T-helper 2 cell (primary cell): ENCODE measurements around the gene CRYGS.
"Not testable (repeated sequence)": the region's sequence is repeated elsewhere in the genome, so short reads cannot be mapped to it uniquely, and the experiment has no call there.

Experiments used
- DNase-seq, 5 experiments: peaks; one replicate each; pipeline versions ENCODE4 v3.0.0 to v3.0.0-alpha.2; 2012 to 2022

The CRYGS gene

DNA sequence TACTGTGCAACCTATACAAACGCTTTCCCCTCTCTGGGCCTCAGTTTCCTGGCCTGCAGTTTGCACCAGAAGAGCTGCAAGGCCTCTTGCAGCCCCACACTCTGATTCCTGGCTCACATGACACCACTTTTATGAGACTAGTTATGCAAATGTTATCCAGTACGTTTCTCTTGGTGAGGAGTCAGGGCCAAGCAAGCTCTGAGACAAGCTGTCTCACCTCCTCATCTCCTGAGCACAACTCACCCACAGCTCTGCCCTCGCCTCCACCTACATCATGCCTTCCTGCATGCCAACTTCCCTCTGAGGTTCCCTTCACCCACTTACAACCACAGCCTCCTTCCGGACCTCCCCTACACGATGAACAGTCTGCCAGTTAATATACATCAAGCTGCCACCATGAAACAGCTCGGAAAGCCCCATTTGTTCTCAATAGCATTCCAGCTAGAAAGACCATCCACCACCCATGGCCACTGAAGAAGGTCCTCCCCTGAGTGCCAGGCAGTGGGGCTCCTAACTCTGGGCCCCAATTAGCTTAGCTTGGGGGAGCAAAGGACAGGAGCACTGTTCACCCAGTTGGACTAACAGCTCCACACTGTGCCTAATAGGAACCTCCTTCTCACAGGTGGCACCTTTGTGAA, 25.0 kb downstream of the CRYGS start:
- DNase-seq, result peak in 4 of 5 experiments; percentile 32 to 96 (median 69)

DNA sequence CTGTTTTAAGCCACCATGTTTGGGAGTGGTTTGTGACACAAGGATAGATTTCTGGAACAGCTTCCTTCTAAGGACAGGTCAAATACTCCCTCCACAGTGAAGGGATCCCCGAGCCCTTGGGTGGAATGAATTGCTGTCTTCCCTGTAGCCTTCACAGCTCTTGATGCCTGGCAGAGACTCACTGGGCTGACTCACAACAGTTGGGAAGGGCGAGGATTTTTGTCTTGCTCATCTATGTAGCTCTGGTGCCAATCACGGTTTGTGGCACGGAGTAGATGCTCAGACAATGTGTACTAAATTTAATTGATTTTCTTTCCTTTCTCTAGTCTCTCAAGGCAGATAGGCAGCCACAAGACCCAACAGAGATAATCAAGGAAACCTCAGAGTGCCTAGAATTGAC, 27.0 kb downstream of the CRYGS start:
- no peak for DNase-seq

DNA sequence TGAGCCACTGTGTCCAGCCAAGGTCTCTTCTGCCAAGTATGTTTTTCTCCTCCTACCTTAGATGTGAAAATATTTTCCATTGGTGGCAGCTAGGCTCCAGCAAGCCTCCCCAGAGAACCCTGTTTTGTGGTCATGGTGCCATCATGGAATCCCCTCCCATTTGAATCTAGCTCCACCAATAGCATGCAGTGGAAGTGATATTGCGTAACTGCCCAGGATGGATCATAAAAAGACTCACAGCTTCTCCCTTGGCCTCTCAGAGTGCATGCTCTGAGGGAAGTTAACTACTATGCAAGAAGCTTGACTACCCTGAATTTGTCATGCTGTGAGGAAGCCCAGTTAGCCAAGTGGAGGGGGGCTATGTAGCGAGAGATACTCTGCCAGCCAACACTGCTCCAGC, 27.5 kb downstream of the CRYGS start:
- no peak for DNase-seq

DNA sequence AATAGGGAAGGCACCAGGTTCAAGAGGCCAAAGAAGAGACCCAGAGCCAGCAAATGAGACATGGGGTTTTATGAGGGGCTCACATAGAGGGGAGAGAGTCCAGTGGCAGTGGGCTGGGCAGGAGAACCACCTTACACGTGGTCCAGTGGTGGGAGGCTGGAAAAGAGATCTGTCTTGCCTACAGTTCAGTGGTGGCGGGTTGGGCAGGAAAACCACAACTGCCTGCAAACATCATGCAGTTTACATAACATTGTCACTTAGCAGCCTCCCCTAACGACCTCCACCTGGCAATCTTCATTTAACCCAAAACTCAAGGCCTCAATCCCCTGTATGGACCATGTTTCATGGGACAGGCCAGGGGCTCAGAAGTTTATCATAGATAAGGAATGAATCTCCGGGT, 29.1 kb downstream of the CRYGS start:
- peak in 2 of 5 experiments; percentile 48 to 74 for DNase-seq

DNA sequence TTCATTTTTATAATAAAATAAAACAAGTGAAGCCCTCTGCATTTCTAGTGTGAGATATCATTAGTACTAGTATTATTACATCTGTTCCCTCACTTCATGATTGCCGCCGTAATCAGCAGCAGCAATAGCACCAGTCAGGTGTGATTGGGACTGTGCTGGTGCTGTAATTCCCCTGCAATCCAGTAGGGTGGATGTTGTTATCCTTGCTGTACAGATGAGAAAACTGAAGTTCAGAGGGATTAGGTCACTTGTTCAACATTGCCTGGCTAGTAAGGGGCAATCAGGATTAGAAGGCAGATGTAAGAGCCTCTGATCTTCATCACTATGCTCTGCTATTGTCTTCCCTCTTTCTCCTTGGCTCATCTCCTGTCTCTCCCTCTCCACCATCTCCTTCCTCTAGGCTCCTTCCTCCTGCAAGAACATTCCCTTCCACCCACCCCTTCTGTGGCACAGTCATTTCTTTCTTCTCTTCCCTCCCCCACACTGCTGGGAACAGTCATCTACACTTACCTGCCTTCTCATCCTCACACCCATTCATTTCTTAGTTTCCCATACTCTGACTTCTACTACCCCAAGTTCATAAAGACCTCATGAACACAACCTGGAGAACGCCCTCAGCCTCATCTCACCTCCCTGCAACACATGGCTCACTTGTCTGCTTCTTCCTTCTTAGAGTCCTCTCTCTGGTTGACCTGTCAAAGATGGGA, 29.7 kb downstream of the CRYGS start:
- peak in 1 of 5 experiments; percentile 27 for DNase-seq

DNA sequence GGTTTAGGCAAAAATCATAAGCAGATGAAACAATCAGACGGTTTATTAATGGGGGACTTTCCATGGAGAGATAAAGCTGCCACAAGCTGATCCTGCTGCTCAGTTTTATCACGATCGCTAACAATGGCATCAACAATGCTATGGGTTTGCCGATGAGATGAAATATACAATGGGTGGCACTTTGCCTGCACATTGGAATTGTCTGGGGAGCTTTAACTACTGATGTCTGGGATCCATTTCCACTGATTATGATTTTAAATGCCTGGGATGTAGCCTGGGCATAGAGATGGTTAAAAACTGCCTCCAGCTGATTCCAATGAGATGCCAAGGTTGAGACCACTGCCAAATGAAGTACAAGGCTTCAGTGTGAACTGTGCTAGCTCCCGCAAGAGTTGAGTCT, 30.8 kb downstream of the CRYGS start:
- DNase-seq, result no peak

DNA sequence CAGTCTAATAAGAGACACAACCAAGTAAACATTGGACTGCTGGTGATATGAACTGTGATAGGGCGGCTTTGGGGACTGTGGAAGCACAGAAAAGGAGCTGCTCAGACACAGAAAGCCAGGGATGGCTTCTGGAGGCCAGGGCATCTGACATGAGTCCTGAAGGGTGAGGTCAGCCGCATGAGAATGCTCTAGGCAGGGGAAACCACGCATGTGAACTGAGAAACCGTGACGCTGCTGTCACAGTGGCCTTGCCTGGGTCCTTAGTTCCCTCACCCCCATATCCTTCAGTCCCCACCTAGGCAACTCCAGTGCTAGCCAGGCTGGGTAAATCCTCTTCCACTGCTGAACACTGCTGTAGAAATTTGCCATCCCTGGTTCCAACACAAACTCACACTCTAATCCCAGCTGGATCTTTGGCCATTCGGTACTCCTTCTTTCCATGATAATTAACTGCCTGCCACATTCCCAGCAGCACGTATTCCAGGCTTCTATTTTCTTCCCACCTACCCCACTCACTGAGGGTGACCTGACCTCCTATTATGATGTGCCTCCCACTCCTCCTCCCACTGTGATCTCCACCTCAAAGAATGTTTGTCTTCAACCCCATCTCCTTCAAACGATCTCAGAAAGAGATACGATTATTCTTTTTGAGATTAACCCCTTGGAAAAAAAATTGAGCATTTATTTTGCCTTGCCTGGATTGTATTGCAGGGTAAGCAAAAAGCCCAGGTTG, 31.4 kb downstream of the CRYGS start:
- DNase-seq, result no peak

DNA sequence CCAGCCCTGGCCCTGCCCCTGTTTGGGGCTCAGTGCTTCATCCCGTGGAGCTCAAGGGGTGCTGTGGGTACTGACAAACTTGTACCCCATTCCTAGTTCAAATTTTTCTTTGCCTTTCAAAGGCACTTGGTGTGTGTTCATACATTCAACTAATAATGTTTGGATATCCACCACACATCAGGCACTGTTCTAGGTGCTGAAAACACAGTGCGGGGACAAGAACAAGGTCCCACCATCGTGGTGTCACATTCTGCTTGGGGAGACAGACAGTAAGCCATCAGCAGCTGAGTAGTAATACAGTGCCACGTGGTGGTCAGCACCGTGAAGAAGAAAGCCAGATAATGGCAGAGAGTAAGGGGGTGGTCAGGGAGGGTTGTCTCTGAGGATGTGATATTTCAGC, 32.5 kb downstream of the CRYGS start:
- DNase-seq, result no peak

DNA sequence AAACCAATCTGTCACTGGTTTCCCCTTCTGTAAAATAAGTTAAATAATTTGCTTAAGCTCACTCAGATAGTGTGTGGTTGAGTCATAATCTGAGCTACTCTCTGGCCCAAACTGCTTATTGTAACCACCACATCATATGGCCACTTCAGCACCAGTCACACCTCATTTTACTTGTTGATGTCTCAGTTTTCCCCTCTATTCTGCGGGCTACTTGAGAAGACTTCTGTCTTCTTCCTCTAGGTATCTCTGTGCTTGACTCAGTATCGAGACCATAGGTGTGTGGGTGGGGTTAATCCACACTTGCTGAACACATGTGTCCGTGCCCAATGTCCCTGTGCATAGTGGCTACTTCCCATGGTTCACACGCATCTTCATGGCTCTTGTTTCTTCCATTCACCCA, 32.9 kb downstream of the CRYGS start:
- no peak for DNase-seq

DNA sequence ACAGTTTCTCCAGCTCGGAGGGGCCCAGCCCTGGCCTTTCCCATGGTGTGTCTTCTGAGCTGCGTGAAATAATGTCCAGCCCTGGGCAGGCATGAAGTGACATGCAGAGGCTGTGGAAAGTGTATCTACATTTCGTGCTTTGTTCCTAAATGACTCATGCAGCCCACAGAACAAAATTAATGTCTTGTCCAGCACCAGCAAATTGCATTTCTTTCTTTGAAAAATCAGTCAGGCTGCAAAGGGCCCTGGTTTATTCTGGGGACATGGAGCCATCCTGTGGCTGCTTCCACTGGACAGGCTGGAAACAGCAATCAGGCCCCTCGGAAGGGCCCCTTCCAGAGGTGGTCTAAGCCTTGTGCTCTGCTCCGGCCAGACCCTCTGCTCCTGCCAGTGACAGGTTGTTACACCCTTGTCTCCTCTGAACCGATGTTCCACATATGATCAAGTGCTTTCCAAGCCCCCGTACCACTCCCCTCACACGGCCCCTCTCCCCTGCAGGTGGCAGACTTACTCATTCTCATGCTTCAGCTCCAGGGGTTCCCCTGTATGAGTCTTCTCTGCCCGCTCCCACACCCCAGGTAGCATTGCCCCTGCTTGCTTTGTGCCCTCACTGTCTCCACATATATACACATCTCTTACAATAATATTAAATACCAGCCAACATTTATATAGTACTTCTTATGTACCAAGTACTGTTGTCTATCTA, 33.7 kb downstream of the CRYGS start:
- DNase-seq, result no peak

DNA sequence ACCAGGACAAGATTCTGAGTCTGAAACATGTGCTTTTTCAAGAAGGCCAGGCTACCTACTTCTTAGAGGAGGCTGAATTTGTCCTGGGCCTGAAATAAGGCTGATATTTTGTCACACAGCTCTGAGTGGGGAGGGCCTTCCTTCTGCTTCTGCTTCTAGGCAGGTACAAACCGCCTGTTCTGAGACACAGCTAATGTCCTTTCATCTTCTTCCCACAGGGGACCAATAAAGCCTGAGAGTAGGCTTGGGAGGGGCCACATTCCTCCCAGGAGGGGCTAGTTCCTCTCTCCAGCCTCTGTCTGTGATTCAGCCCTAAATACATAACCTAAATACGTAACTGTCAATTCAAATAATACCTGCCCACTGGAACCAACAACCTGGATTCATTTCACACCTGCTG, 34.8 kb downstream of the CRYGS start:
- no peak for DNase-seq

DNA sequence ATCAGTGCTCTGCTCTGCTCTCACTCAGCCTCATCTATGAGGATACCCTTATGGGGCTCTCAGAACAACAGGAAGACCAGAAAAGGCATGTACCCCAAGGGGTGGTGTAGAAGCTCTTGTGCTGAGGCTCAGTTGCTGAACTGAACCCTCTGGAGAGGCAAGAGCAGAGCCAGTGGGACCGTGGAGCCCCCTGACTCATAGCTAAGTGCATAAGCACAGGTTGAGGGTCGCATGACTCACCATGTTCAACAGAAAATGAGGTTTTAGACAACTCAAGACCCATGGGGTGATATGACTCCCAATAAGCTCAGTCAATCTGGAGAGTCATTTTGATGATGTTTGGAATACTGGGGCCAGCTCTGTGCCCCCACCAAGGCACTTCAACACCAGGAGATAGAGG, 37.3 kb downstream of the CRYGS start:
- no peak for DNase-seq

DNA sequence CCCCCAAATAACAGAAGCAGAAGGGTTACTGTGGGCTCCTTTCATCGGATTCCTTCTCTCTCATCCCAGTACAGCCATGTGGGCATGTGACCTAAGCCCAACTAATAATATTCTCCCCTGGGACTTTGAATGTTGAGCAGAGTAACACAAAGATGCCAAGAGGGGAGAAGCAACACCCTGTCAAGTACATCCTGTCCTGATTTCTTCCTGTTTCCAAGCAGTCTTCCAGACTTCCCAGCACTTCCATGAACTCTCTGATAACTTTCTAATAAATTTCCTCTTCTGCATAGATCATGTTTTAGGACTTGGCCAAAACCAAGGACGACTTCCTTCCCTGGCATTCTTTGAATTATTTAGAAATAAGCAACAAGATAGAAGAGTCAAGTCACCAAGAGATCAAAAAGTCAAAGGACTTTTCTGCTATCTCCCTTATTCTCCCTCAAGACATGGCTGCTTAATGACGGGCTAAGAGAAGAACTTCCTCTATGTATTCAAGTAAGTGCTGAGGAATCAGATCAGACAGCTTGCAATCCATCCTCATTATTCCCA, 37.9 kb downstream of the CRYGS start:
- DNase-seq, result no peak

DNA sequence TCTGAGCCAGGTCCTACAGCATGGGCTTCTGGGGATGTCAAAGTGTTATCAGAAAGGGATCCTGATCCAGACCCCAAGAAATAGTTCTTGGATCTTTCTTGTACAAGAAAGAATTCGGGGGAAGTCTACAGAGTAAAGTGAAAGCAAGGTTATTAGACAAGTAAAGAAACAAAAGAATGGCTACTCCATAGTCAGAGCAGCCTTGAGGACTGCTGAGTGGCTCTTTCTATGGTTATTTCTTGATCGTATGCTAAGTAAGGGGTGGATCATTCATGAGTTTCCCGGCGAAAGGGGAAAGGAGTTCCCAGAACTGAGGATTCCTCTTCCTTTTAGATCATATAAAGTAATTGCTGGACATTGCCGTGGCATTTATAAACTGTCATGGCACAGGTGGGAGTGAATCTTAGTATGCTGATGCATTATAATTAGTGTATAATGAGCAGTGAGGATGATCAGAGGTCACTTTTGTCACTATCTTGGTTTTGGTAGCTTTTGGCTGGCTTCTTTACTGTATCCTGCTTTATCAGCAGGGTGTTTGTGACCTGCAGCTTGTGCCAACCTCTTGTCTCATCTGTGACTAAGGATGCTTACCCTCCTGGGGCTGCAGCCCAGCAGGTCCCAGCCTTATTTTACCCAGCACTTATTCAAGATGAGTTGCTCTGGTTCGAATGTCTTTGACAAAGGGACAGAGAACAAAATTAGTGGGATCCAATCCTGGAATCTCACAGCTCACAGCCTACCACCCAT, 41.0 kb downstream of the CRYGS start:
- DNase-seq, result no peak

DNA sequence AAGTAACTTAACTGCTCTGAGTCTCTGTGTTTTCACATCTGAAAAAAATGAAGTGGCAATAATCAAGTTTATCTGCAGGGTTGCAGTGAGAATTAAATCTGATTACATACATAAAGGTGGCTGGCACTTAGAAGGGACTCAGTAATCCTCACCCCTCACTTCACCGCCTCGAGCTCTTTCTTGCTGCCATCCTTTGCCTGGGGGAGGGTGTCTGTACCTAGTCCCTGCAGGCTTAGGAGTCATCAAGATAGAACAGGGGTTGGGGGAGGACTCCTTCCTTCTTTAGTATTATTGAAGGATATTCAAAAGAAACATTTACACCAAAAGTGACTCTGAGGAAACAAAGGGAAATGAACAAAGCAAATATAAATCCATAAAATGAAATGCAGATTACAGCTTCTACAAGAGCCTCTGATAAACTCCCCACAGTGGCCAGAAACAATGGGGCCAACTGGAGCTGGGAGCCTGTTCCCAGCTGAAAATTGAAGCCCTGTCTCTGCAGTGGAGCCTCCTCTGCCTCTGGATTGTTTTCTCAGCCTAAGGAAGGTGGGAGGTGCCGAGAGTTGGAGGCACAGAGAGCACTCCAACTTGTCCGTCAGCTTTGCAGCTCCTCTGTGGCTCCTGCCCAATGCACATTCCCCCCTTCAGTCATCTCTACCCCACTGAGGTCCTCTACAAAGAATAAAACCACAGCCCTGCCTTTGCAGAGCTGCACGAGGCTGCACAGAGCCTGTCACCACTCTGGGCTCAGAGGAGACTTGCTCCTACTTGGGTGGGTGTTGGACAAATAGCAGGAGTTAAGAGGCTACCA, 41.8 kb downstream of the CRYGS start:
- peak in 1 of 5 experiments; percentile 59 for DNase-seq

DNA sequence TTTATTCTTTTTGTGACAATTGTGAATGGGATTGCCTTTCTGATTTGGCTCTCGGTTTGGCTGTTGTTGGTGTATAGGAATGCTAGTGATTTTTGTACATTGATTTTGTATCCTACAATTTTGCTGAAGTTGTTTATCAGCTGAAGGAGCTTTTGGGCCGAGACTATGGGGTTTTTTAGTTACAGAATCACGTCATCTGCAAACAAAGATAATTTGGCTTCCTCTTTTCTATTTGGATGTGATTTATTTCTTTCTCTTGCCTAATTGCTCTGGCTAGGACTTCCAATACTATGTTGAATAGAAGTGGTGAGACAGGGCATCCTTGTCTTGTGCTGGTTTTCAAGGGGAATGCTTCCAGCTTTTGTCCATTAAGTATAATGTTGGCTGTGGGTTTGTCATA, 44.2 kb downstream of the CRYGS start:
- DNase-seq, result not testable (repeated sequence)

DNA sequence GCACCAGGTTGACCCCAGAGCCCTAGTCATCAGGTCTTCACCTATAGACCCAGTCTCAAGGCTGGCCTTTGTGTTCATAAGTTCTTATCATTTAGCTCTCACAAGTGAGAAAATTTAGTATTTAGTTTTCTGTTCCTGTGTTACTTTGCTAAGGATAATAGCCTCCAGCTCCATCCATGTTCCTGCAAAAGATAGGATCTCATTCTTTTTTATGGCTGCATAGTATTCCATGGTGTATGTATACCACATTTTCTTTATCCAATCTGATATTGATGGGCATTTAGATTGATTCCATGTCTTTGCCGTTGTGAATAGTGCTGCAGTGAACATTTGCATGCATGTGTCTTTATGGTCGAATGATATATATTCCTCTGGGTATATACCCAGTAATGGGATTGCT, 46.2 kb downstream of the CRYGS start:
- not testable (repeated sequence) for DNase-seq

DNA sequence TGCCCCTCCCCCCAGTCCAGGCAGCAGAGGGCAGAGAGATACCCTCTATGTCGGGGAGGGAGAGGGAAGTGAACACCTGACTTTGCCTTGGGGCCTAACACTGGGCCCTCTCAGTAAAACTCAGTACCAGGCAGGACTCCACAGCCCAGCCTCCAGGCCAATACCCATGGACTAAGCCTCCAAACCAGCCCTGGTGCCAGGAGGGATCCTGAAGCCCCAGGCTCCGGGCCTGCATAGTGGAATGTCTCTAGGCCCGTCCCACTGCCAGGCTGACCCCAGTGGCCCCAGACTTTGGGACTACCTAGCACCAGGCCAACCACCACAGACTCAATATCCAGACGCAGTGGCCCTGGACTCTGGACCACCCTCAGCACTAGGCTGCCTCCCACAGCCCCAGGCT, 46.6 kb downstream of the CRYGS start:
- no peak for DNase-seq

DNA sequence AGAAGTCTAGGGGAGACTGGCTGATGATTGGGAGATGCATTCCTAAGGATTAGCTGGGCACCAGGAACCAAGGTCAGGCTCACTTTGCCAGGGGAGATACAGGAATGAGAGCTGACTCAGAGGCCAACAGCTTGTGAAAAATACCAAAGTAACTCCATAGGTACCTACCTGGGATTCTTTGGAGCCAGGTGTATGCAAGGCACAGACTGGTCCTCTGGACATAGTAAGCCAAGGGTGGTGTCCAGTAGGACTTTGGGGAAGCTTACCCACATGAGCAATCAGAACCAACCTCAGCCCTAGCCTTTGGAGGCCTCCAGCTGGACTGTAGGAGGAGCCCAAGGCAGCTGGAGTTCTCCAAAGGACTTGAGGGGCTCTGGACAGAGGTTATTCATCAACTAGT, 47.5 kb downstream of the CRYGS start:
- DNase-seq, result no peak

DNA sequence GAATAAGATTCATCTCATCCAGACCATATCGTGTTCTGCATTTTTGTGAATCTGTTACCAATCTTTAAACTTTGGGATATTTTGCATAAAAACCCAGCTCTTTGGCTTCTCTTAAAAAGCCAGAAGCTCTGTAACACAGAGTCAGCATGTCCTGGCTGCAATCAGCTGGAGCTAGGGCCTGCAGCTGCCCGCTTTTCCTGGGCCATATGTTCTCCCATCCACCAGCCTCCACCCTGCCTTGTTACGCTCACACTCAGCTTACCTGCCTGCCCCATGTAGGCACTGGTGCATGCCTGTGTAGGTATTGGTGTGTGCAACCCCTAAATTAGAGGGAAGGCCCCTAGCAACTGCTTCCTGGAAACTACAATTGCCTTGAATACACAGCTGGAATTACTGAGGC, 48.2 kb downstream of the CRYGS start:
- no peak for DNase-seq

DNA sequence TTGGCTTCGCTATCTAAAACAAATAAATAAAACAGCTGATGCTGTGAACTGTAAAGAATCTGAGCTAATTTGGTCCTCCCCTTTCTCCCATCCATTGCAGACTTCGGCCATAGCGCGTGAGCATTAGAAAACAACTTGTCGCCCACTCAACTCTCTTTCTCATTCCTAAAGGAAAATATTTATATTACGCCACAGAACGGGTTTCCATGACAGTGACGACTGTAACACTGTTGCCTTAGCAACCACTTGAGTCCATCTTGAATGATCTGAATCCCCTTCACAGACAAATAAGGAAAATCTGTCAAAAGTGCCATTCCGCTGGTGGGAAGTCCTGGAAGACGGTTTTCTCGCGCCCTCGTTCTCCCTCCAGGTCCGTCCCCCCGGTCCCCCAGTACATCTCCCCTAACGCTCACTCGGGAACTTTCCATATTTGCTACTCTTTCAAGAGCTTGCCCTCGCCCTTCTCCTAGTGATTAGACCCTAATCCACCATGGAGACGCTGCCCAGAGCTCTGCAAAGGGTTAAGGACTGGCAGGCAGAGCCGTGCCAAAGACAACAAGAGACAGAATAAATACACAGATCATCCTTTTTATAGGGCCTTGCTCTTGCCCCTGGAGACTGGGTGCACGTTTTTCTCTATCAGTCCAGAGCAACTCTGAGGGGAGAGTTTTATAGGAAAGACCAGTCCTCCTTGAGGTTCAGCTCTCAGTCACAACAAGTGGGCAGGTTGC, 50.5 kb downstream of the CRYGS start:
- DNase-seq, result no peak
